PFSK-1 (cell line): ENCODE results near the gene ADGRB3.

ENCODE experiments used
- FOXP2 ChIP-seq: optimal IDR thresholded peaks from 2 replicates; pipeline ENCODE3; 2011; ENCODE audit warnings: borderline replicate concordance, control low read depth, inconsistent platforms; ENCODE audit not compliant: insufficient read depth; ENCODE audit errors: extremely low read length, extremely low read depth
- POLR2AphosphoS5 ChIP-seq: IDR thresholded peaks from 2 replicates; pipeline ENCODE4 v1.6.1; 2012; ENCODE audit warnings: low read depth, mild to moderate bottlenecking, control low read depth, low read length, moderate library complexity
- REST ChIP-seq, 2 experiments: IDR thresholded peaks; 2 replicates each; pipeline versions ENCODE4 v1.6.1 to v1.8.0; 2011 to 2012; ENCODE audit warnings: low read depth in 2 of 2, low read length in 2 of 2, control low read depth in 1 of 2, inconsistent platforms in 1 of 2, mild to moderate bottlenecking in 1 of 2, moderate library complexity in 1 of 2; ENCODE audit not compliant: insufficient read depth in 1 of 2
- SIN3A ChIP-seq: IDR thresholded peaks from 2 replicates; pipeline ENCODE4 v1.6.1; 2012; ENCODE audit warnings: mild to moderate bottlenecking, low read length, moderate library complexity, borderline replicate concordance; ENCODE audit not compliant: insufficient read depth
- TAF1 ChIP-seq: IDR thresholded peaks from 2 replicates; pipeline ENCODE4 v1.6.1; 2012; ENCODE audit warnings: low read length, control low read depth, borderline replicate concordance; ENCODE audit not compliant: insufficient read depth

ADGRB3 gene

GRCh38 chr6:69106511-69106910 is 471.4 kb downstream of the ADGRB3 start:
- TF ChIP-seq SIN3A = no peak
- TF ChIP-seq TAF1 = no peak
- no peak for TF ChIP-seq REST (IDR thresholded peaks at IDR 0.05; ENCODE audit: insufficient read depth in 1 of 2, low read depth in 2 of 2, low read length in 2 of 2)
- TF ChIP-seq POLR2AphosphoS5 = no peak
- TF ChIP-seq FOXP2 = no peak

GRCh38 chr6:69111301-69111700 is 476.2 kb downstream of the ADGRB3 start:
- TF ChIP-seq TAF1 = no peak
- TF ChIP-seq POLR2AphosphoS5 = no peak
- no peak for TF ChIP-seq SIN3A
- TF ChIP-seq REST (IDR thresholded peaks at IDR 0.05; ENCODE audit: insufficient read depth in 1 of 2, low read depth in 2 of 2, low read length in 2 of 2) = no peak
- no peak for TF ChIP-seq FOXP2

GRCh38 chr6:69116658-69117057 is 481.6 kb downstream of the ADGRB3 start:
- no peak for TF ChIP-seq POLR2AphosphoS5
- no peak for TF ChIP-seq SIN3A
- TF ChIP-seq FOXP2 = no peak
- TF ChIP-seq TAF1 = no peak

GRCh38 chr6:69122407-69122773 is 487.3 kb downstream of the ADGRB3 start:
- TF ChIP-seq FOXP2 (no peak), SIN3A (no peak), REST (IDR thresholded peaks at IDR 0.05; ENCODE audit: insufficient read depth in 1 of 2, low read depth in 2 of 2, low read length in 2 of 2) (no peak), POLR2AphosphoS5 (no peak), TAF1 (no peak)

GRCh38 chr6:69128411-69128810 is 493.3 kb downstream of the ADGRB3 start:
- TF ChIP-seq REST (IDR thresholded peaks at IDR 0.05; ENCODE audit: insufficient read depth in 1 of 2, low read depth in 2 of 2, low read length in 2 of 2) (no peak), TAF1 (no peak), FOXP2 (no peak), POLR2AphosphoS5 (no peak), SIN3A (no peak)
